HG02571 (cell line): ENCODE results near the gene PTPRN2.
"Not testable (repeated sequence)": the region's sequence is repeated elsewhere in the genome, so short reads cannot be mapped to it uniquely, and the experiment has no call there.

ENCODE experiments used
- ATAC-seq: cut with Tn5 transposase; IDR thresholded peaks from one replicate; pipeline ENCODE4 v1.9.1; 2021; ENCODE audit warnings: mild to moderate bottlenecking, moderate library complexity; ENCODE audit not compliant: unreplicated experiment

The PTPRN2 gene

DNA sequence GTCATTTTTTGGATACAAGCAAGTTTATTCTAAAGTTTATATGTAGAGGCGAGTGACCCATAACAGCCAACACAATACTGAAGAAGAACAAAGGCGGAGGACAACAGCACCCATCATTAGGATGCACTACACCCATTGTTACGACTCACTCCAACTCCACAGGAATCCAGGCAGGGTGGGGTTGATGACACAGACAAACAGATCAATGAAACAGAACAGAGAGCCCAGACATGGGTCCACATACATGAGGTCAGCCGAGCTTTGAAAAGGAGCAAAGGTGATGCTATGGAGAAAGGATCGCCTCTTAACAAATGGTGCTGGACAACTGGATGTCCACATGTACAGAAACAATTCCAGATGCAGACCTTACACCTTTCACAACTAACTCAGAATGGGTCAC, 426.4 kb downstream of the PTPRN2 start:
- ATAC-seq = no peak

DNA sequence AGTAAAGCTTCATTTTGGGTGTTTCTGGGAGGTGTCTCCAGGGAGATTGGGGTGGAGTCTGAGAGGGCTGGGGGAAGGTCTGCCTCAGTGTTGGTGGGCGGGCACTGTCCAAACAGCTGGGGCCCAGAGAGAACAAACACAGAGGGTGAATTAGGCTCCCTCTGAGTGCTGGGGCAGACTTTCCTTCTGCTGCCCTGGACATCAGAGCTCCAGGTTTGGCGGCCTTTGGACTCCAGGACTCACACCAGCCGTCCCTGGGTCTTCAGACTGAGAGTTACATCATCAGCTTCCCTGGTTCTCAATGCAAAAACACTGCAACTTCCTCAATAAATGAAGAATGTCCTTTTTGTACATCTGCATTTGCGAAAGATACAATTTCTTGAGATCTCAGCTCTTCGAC, 427.4 kb downstream of the PTPRN2 start:
- no peak for ATAC-seq

GRCh38 chr7:158157460-158157859, 430.2 kb downstream of the PTPRN2 start:
- ATAC-seq = no peak

GRCh38 chr7:158151273-158151672, 436.4 kb downstream of the PTPRN2 start:
- not testable (repeated sequence) for ATAC-seq

GRCh38 chr7:158150234-158150633, 437.4 kb downstream of the PTPRN2 start:
- no peak for ATAC-seq

DNA sequence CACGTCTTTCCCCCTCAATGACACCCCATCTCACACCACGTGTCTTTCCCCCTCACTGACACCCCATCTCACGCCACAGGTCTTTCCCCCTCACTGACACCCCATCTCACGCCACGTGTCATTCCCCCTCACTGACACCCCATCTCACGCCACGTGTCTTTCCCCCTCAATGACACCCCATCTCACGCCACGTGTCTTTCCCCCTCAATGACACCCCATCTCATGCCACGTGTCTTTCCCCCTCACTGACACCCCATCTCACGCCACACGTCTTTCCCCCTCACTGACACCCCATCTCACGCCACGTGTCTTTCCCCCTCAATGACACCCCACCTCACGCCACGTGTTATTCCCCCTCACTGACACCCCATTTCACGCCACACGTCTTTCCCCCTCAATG, 440.2 kb downstream of the PTPRN2 start:
- ATAC-seq = not testable (repeated sequence)

DNA sequence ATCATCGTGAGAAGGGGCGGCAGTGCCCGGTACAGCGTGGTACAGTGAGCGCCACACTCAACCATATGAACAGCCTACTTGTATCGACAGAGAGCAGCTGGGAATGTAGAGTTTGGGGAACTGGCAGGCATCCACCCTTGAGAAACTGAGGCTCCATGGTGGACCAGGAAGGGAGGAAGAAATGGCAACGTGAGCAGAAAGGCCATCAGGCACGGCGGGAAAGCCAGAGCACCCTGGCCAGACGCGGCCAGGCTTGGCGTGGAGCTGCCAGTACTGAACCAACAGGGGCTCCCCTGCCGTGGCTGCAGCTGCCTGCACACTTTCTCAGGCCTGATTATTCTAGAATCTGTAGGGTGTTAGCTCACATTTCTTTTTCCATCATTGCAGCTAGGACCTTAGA, 442.3 kb downstream of the PTPRN2 start:
- ATAC-seq = no peak

DNA sequence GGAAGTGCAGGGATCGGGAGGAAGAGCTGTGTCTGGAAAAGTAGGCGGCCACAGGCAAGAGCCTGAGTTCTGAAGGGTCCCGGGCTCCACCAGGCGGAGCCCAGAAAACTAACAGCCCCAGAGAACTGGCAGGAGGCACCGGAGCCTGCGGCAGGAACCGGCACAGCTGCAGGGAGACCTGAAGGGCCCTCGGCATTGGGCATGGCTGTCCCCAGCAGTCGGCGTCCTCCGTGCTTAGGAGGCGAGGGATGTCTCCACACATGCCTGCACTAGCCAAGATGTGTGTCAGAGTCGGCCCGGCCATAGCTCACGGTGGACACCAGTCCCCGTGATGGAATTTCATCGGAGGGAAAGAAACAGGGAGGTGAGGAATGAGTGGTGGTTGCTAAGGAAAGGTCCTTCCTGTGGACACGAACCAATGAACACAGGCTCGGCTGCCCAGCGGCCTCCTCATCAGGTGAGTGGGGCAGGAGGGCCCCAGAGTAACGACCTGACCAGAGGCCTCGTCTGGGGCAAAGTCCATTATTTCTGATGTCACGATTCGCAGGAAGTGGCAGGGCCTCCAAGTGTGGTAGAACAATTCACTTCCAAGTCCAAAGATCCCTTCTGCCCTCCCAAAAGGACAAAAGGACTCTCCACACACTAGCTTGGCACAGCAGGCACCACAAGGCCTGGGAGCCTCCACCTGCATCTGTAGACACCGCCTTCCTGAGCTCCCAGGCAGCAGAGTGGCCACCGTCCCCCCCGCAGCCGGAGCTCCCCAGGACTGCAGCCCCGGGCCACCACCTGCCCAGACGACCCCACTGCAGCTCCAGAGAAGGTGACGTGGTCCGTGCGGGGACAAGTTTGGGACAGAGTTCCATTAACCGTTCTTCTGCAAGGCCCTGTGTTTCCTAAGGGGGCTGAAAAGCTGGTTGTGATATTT, 444.2 kb downstream of the PTPRN2 start:
- ATAC-seq = no peak

GRCh38 chr7:158142657-158143056, 445.0 kb downstream of the PTPRN2 start:
- ATAC-seq = no peak

GRCh38 chr7:158141806-158142518, 445.7 kb downstream of the PTPRN2 start:
- ATAC-seq = no peak

GRCh38 chr7:158141221-158141582, 446.4 kb downstream of the PTPRN2 start:
- ATAC-seq = no peak

- no peak for ATAC-seq
These were observed 446.9 kb downstream of the PTPRN2 start for GRCh38 chr7:158140538-158141220.

GRCh38 chr7:158139499-158139898, 448.1 kb downstream of the PTPRN2 start:
- ATAC-seq = no peak

- no peak for ATAC-seq
These were observed 449.4 kb downstream of the PTPRN2 start for GRCh38 chr7:158138329-158138597.

GRCh38 chr7:158137516-158138328, 449.9 kb downstream of the PTPRN2 start:
- ATAC-seq = no peak

- no peak for ATAC-seq
These were observed 451.7 kb downstream of the PTPRN2 start for GRCh38 chr7:158135931-158136330.

GRCh38 chr7:158134824-158135223, 452.8 kb downstream of the PTPRN2 start:
- no peak for ATAC-seq

- no peak for ATAC-seq
These were observed 453.9 kb downstream of the PTPRN2 start for GRCh38 chr7:158133515-158134271.

GRCh38 chr7:158133057-158133456, 454.6 kb downstream of the PTPRN2 start:
- ATAC-seq = no peak

GRCh38 chr7:158130023-158130409, 457.6 kb downstream of the PTPRN2 start:
- ATAC-seq = no peak
